Thyroid gland (tissue), 4 donors: ENCODE measurements around the gene BTF3L4.

Experiments used
- CTCF ChIP-seq, 6 experiments: fragments of 200-600 bp in 3 of 6; fragments of 450-650 bp in 3 of 6; sonication (generic) in 3 of 6; IDR thresholded peaks; one replicate each; pipeline ENCODE4 v1.5.1; 2016 to 2019; ENCODE audit warnings: antibody characterized with exemption in 6 of 6, mild to moderate bottlenecking in 2 of 6, inconsistent platforms in 1 of 6, moderate library complexity in 1 of 6
- POLR2A ChIP-seq, 2 donors: fragments of 450-650 bp; IDR thresholded peaks; one replicate each; pipeline ENCODE4 v1.6.1; 2017; ENCODE audit warnings: antibody characterized with exemption in 2 of 2, mild to moderate bottlenecking in 2 of 2, moderate library complexity in 1 of 2

DNA sequence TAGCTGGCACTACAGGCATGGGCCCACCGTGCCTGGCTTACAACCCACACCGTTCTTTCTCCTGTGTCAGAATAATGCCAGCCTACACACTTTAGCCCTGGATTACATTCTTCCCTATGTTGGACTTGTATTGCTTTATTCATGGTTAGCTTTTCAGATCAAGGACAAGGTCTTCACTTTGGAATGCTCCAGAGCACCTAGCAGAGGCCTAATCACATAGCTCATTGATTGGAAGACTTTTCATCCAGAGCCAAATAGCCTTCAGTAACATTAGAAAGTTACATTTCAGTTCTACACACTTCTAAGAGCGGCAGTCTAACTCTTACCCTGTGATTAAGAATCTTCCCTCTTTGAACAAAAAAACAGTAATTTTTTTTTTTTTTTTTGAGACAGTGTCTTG is 56.4 kb downstream of the BTF3L4 start:
- no peak for TF ChIP-seq CTCF (IDR thresholded peaks at IDR 0.05)
- TF ChIP-seq POLR2A (IDR thresholded peaks at IDR 0.05), result no peak
